AG04449 (cell line): ENCODE results near the gene METTL25.

Experiments used
- CTCF ChIA-PET: fragments of 350-600 bp; formaldehyde crosslinking; extraction: SDS; loops from one replicate; lab custom pipeline; 2021; ENCODE audit warnings: antibody characterized with exemption; lab: Yijun Ruan, JAX
- POLR2A ChIA-PET: fragments of 400-600, 350-600 bp; formaldehyde crosslinking; extraction: SDS; loops from one replicate; lab custom pipeline; 2020; ENCODE audit warnings: antibody characterized with exemption, inconsistent platforms; lab: Yijun Ruan, JAX
- DNase-seq: peaks from one replicate; pipeline ENCODE4 v3.0.0-alpha.2; 2010; ENCODE audit warnings: low read depth, low spot score
- H3K4me3 ChIP-seq: 2 replicates; pipeline ENCODE4 v1.5.1; 2011; ENCODE audit warnings: low read depth, mild to moderate bottlenecking, control low read depth, low read length
- CTCF ChIP-seq: IDR thresholded peaks from one replicate; pipeline ENCODE4 v1.5.1; 2011; ENCODE audit warnings: mild to moderate bottlenecking, moderate library complexity, low read length, control low read depth, inconsistent platforms; ENCODE audit not compliant: insufficient read depth; ENCODE audit errors: missing control alignments

The METTL25 gene

GRCh38 chr12:82486524-82487235, 128.4 kb downstream of the METTL25 start:
- DNase-seq, result no peak
- POLR2A ChIA-PET, result no interaction called here
- TF ChIP-seq CTCF, result no peak
- no peak overlapping the region for H3K4me3 ChIP-seq
- CTCF ChIA-PET, result no interaction called here

GRCh38 chr12:82504409-82504808, 146.1 kb downstream of the METTL25 start:
- POLR2A ChIA-PET, result no interaction called here
- no peak for TF ChIP-seq CTCF
- DNase-seq, result no peak
- CTCF ChIA-PET, result no interaction called here
- no peak overlapping the region for H3K4me3 ChIP-seq

- CTCF ChIA-PET, result no interaction called here
- H3K4me3 ChIP-seq, result no peak overlapping the region
- no peak for TF ChIP-seq CTCF
- POLR2A ChIA-PET, result no interaction called here
- DNase-seq, result no peak
Observed at GRCh38 chr12:82505150-82505549, 146.8 kb downstream of the METTL25 start.

- DNase-seq, result no peak
- TF ChIP-seq CTCF, result no peak
- H3K4me3 ChIP-seq, result no peak overlapping the region
- ChIA-PET POLR2A (no interaction called here), CTCF (no interaction called here)
Observed at GRCh38 chr12:82507686-82508085, 149.4 kb downstream of the METTL25 start.

- no peak for TF ChIP-seq CTCF
- CTCF ChIA-PET, result no interaction called here
- no peak overlapping the region for H3K4me3 ChIP-seq
- POLR2A ChIA-PET, result no interaction called here
- no peak for DNase-seq
Observed at GRCh38 chr12:82510386-82510785, 152.1 kb downstream of the METTL25 start.

GRCh38 chr12:82514880-82515279, 156.6 kb downstream of the METTL25 start:
- ChIA-PET CTCF (no interaction called here), POLR2A (no interaction called here)
- H3K4me3 ChIP-seq, result no peak overlapping the region
- no peak for DNase-seq
- TF ChIP-seq CTCF, result no peak
